ENCODE measurements around the gene WWOX.
A peak's percentile ranks its signal among the peaks of the same experiment; 100 is the strongest.

WWOX gene

DNA sequence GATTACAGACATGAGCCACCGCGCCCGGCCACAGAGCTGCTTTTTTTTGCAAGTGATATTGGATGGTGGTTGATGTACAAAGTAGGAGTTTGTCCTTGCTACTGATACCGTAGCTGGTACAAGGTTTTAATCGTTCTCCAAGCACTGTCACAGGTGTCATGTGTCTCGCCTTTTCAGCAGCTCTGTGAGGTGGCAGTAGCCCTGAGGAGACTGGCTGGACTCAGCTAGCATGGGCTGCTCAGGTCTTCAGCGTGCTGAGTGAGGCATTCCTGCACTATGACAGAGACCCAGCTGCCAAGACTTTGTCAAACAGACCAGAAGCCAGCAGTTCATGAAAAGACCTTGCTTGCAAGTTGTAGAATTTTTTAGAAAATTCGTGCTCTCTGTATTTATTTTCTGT lies 7.2 kb downstream of the WWOX start:
- DNase-seq: no peak

DNA sequence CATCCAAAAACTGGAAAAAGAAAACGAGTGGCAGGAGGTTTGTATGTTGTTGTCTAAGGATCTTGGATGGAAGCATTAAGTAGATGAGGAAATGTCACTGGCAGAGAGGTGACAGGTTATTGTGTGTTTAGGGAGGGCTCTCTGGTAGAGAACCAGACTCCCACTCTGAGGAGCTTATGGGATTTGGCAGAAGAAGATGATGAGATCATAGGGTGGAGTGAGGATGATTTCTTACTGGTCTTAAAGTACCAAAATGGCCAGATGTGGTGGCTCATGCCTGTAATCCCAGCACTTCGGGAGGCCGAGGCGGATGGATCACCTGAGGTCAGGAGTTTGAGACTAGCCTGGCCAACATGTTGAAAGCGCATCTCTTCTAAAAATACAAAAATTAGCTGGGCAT lies 9.0 kb downstream of the WWOX start:
- DNase-seq: no peak

DNA sequence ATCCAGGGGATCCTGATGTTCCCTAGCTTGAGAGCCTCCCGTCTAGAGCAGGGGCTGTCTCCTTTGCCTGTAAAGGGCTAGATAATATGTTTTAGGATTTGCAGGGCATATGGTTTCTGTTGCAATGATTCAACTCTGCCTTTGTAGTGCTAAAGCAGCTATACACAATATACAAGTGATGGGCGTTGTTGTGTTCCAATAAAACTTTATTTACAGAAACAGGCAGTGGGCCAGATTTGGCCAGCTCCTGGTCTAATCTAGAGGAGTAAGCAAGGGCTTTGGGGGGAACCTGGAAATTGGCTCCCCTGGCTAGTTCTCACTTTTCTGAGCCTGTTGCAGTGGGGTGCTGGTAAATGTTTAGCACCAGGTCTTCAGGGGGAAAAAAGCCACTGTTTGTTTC lies 13.8 kb downstream of the WWOX start:
- DNase-seq: no peak

DNA sequence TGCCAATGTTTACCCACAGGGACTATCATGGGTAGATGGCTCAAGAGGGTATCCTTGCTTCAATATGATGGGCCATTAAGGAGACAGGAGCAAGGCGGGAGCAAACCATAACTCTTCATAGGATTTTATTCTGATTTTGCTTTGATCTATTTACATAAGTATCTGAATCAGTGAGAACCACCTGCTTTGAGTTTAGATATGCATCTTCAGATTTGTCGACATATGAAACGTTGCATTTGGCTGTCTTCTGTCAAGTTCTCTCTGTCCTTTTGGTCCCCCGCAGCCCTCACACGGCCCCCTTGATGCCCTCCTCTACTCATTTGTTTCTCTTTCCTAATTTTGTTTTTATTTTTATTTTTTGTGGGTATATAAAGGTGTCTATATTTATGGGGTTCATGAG lies 16.2 kb downstream of the WWOX start:
- DNase-seq: no peak

DNA sequence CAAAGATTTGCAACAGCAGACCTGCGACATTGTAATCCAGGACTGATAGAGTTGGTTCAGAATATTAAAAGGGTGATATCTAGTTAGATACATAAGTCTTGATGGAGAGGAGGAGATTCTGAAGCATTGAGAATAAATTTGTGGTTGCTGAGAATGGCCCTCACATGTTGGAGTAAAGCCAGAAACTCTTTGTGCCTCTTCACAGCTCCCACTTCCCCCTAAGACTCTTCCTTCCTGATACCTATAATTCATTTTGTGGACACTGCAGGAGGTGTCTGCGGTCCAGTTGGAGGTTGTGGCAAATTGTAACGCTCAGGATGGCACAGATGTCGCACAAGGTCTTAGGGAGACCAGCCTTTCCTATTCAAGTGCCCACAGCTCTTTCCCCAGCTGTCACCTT lies 17.5 kb downstream of the WWOX start:
- DNase-seq: peak; percentile 54

DNA sequence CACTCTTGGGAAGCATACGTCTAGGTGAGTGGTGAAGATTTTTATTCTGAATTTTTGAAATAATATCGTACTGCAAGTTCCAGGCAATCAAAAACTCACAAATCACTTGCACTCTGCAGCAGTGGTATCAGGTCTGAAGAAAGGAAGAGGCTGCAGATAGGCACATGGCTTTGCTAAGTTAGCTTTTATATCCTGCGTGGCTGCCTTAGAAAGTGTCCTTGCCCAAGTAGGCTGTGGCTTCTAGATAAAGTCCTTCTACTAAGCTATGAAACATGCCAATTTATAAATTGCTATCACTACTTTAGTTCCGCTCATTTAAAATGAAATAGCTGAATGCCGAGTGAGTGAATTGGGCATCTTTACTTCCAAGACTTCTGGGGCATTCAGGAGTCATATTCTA lies 17.9 kb downstream of the WWOX start:
- peak; percentile 79 for DNase-seq

DNA sequence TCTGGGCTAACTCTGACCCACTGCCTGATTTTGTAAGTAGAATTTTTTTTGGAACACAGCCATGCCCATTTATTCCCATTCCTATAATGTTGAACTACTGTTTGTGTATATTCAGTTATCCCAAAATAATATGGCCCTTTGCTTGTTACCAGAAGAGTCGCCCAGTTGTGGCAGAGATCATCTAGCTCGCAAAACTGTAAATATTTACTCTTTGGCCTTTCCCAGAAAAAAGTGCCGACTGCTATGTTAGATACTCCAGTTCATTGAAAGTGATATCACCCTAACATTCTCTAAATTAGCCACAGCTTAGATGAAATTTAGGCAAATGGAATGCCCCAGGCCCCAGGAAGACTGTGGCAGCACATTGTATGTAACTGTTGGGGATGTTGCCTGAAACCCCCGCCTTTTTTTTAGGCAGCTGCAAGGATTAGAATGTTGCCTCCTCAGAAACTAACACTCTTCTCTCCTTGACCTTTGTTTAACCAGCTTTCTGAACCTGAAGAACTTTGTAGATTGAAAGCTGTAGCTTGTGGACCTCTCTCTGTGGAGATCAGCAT lies 19.1 kb downstream of the WWOX start:
- no peak for DNase-seq

DNA sequence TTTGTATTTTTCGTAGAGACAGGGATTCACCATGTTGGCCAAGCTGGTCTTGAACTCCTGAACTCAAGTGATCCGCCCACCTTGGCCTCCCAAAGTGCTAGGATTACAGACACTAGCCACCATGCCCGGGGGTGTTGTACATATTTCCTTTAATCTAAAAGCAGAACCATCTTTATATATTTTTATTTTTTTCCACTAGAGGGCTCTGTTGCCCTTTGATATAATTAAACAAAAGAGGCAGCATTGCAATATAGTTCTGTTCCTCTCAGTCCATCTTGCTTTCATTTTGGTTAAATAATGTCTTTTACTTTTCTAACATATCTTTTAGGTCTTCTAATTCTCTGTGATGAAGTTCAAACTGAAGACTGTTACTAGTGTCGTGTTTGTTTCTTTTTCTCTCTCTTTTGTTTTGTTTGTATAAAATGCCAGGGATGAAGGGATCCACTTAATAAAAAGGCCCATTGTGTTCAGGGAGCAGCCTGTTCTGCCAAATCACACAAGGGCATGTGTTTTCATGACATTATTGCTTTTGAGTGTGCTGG lies 23.4 kb downstream of the WWOX start:
- peak; percentile 85 for DNase-seq

DNA sequence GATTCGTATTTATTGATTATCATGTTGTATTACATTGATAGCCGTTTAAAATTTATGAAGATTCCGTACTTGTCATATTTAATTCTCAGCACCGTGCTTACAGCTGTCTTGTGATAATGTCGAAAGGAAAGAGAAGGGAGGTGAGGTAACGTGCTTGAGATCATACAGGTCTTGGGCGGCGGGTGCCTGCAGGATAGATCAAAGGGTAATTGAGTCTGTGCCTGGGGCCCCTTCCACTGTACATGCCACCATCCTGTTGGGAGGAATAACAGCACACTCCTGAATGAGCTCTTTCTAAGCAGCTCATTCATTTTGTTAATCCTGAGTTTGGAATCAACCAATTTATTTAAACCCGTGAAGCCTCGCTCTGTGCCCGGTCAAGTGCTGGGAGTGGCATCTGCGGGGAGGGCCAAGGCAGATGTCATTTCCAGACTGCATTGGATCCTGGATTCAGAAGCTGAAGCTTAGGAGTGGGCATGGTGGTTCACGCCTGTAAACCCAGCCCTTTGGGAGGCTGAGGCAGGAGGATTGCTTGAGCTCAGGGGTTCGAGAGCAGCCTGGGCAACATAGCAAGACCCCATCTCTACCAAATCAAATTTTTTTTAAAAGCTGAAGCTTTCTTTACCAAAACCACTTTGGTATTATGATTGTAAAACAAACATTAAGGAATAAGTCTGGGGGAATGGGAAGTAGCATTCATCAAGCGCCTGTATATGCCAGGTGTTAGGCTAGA lies 25.8 kb downstream of the WWOX start:
- no peak for DNase-seq

DNA sequence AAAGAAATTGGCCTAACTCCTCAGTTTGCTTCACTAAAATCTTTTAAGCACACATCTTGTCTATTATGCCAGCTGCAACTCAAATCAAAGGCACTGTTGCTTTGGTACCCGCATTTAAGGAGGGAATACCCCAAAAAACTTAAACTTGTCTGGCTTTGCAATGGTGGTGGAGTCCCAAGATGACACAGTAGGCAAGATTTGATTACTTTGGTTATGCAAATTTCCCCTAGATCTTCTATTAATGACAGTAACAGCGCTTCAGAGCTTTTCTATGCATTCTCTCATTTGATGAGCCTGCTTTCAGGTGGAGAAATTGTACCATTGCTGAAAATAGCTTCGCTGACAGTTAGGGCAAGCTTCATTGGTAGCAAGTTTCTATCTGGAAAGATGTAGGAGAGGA lies 27.2 kb downstream of the WWOX start:
- no peak for DNase-seq

DNA sequence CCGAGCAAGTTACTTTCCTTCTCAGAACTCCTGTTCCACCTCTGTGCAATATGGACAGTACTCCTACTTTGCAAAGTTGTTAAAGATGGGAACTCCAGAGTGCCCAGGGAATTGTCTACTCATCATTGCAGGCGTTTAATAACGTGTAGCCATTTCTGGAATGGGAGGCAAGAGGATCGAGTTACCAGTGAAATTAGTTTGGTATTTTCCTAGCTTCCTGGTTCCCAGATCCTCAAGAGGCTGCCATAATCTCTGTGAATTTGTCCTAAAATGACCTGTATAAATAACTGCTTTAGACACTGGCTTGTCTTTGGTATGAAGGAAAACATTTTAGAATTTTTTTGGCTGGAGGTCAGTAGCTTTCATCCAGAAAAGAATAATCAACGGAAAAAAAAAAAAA lies 27.7 kb downstream of the WWOX start:
- no peak for DNase-seq

DNA sequence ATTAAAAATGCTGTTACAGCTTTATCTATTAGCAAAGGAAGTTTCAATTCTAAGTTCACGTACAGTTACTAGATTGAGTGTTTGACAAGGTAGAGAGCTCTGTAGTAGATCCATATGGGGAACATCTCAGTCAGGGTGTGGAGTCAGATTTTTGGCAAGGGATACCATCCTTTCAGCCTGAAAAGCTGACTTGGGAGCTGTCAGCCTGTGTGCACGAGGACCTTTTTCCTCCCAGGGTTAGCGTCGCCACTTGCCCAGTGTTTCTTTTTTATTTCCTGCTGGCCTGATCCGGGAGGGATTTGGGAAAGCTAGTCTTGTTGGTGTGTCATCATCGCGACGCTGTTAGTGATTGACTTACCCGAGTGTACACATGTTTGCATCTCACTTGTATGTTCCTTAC lies 29.5 kb downstream of the WWOX start:
- DNase-seq: no peak

DNA sequence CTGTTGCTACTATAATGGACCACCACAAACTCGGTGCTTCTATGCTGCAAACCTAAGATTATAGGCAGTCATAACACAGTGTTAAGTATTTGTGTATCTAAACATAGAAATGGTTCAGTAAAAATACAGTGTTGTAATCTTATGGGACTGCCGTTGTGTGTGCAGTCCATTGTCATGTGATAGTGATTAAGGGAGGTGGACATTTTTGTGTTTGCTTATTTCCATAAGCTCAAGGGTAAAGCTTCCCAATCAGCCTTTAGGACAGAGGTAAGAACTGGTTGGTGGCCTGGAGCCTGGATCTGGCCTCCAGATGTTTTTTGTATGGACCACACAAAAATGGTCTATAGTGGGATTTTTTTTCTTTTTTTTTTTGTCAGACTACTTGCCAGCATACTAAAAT lies 29.9 kb downstream of the WWOX start:
- DNase-seq: no peak

DNA sequence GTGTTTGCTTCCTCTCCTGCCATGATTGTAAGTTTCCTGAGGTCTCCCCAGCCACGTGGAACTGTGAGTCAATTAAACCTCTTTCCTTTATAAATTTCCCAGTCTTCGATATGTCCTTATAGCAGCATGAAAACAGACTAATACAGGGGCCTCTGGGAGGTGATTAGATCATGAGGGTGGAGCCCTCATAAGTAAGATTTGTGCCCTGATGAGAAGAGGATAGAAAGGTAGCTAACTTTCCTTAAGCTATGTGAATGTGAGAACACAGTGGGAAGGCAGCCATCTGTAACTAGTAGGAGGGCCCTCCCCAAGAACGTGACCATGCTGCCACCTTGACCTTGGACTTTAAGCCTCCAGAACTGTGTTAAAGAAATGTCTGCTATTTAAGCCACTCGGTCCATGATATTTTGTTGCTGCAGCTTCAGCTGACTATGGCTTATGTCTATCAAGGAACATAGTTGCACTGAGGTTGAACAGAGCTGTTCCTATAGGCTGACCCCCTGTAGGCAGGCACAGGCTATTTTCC lies 30.7 kb downstream of the WWOX start:
- no peak for DNase-seq

DNA sequence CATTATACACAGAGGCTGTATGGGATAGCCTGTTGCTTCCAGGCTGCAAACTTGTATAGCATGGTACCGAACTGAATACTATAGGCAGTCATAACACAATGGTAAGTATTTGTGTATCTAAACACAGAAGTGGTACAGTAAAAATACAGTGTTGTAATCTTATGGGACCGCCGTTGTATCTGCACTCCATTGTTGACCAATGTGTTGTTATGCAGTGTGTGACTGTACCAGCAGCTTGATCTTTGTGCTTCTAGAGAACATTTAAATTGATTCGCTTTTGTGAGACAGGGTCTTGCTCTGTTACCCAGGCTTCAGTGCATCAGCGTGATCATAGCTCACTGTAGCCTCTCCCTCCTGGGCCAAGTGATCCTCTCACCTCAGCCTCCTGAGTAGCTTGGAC lies 31.5 kb downstream of the WWOX start:
- DNase-seq: no peak

DNA sequence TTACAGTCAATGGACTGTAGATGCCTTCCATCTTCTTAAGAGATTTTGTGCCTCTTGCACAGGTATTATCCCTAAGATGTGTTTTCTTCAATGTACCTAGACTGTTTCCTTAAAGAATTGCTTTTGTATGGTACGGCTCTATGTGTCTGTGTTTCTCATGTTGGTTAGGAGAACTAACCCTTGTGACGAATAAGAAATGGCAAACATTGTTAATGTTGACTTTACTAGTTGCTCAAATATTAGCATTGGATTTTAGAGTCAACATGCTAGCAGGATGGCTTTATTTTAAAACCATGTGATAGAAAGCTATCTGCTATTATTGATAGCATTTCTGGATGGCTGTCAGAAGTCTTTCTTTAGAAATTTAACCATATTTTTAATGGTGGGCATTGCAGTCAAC lies 34.5 kb downstream of the WWOX start:
- DNase-seq: no peak

DNA sequence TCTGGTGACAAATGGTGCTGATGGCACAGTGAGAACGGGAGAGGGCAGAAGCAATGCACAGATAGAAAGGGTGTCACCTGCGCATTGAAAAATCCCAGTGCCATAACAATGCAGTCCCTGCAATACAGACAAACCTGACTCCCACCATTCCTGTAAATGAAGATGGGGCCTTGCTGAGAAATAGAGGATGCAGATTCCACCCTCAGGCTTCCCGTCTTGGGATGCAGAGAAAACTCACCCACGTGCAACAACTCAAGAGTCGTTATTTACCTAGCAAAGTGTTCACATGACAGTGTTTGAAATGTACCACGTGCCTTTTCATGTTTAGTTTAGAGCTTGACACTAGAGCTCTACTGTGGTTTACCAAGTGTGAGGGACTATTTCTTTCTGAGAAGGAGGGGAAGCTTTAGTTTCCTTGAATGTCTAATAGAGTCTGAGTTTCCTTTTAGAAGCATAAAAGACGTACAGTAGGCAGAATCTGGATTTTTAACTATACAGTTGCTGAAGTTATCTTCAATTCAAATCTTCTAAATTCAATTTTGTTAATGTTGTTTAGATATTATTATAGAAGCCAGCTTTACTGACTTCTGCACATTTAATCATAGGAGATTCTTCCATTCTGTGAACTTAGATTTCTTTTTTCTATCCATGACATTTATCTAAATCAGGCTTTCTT lies 35.6 kb downstream of the WWOX start:
- DNase-seq: no peak

DNA sequence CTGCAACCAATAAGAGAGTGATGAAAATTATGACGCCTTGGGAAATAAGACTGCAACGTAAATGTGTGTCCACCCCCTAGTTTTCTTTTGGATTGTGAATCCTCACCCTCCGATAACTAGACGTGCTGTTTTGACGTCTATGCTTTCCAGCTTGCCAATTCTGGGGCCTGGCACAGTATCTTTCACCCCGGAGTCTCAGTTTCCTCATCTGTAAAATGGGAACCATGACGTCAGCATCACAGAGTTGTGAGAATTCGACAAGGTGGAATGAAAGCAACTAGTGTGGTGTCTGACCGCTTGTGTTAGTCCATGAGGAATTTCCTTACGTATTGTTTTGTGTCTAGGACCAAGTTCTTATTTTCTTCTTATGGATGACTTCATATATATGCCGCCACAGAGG lies 37.7 kb downstream of the WWOX start:
- DNase-seq: no peak

DNA sequence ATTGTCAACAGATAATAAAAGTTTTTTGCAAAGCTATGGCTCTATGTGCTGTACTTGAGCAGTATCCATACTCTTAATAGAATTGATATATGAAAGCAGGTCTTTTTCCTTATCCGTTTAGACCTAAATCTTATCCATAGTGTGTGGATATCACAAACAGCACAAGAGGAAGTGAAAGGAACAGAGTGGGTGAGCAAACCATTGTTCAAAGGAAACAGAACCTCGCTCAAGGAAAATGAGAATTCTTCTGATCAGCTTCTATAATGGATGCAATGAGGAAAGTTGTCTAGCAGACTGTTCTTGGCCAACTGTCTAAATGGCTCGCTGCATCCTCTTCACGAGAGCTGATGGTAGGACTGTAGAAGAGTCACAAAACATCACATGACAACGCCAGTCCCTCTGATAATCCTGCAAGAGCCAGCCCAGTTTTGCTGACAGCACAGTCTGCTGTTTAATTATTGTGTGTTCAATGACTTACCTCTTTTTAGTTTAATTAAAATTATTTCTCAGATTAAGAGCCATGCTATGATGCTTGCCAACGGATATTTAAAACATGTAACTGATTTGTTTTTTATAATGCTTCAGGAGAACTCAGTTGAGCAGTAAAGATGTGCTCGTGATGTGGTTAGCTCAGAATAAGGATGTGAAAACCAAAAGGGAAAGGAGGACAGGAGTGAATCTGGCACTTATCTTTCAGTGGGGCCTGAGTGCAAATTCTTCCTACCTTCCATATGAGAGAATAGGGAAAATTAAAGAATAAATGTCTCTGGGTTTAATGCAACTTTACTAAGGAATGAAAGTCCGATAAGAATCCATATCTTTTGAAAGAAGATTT lies 38.5 kb downstream of the WWOX start:
- no peak for DNase-seq

DNA sequence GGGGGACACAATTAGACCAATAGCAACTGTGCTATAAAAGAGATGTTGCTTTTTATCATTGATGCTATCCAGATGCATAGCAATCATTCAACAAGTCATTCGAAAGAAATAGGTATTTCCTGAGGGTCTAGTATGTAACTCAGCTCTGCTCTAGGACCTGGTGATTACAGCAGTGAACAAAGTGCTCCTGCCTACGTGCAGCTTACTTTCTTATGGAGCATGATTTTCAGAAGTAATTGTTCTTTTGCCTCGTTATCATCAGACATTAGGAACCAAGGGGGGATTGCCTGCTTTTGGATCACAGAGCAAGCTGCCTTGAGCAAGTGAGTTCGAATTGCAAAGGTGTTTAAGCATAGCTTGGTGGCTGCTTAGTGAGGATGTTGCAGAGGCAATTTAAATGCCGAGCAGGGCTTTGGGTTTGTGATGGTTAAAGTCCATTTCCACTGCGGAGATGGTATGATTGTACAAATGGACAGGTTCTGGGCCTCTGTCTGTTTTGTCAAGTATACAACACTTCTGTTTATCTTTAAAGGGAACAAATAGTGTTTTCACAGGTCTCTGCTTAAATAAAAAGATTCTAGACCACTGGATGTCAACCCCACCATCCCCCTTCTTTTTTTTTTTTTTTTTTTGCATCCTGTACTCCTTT lies 41.5 kb downstream of the WWOX start:
- DNase-seq: no peak

DNA sequence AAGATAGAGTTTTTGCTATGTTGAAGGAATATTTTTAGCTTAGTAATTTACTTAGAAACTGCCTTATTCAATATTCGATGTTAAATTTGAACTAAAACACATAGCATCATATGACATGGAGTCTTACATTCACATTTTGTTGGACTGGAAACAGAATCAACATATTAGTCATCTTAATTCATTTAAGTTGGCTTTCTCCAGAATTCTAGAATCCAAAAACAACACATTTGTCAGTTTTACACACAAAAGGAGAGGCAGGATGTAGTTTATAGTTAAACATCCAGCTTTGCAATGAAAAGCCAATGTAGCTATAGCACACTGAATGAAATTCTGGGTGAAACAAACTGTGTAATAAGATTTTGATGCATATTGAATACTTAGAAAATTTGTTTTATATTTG lies 43.3 kb downstream of the WWOX start:
- DNase-seq: no peak

DNA sequence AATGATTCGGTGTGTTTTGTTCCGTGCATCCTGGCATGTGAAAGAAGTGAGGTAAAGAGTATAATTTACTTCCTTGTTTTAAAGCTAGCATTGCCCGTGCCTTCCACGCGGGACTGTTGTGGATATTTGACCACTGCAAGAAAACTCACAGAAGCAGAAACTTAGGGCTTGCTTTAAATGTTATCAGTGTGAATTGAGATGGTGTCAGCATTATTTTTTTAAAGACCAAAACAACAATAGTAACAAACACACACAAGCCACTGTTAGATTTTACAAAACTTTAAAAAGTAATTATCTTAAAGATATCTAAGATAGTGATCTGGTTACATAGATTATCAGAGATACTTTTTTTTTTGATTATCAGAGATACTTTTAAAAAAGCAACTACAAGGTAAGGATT lies 47.4 kb downstream of the WWOX start:
- no peak for DNase-seq
